Fibroblast of skin of left biceps (primary cell): ENCODE measurements around the gene NUDT8.

Source experiments
- DNase-seq, 2 experiments: peaks; one replicate each; pipeline ENCODE4 v3.0.0-alpha.2; 2013; ENCODE audit warnings: low read depth in 2 of 2

The NUDT8 gene, protein sequence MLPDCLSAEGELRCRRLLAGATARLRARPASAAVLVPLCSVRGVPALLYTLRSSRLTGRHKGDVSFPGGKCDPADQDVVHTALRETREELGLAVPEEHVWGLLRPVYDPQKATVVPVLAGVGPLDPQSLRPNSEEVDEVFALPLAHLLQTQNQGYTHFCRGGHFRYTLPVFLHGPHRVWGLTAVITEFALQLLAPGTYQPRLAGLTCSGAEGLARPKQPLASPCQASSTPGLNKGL

DNA sequence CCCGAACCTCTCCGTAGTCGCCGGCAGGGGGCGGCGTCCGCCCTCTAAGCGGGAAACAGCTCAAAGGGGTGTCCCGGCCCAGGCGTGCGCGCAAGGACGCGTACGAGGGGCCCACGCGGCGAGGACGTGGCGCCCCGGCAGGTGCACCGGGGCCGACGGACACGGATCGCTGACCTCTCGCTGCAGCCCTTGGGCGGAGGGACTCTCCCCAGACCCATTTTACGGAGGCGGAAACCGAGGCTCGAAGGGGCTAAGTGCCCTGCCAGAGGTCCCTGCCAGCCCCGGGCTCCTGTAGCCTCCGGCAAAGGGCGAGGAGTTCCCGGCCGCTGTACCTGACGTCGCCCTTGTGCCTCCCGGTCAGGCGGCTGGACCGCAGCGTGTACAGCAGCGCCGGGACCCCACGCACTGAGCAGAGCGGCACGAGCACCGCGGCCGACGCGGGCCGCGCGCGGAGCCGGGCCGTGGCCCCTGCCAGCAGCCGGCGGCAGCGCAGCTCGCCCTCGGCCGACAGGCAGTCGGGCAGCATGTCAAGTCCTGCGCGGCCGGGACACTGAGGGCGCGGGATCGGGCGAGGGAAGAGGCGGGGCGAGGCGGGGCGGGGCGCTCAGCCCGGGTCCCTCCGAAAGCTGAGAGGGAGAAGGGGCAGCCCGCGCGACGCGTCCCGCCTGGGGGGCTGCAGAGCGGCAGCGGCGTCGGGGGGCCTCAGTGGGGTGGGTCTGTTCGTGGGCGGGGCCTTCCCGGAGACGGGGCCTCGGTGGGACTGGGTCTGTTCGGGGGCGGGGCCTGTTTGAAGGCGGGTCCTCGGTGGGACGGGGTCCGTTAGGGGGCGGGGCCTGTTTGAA, at the start of gene NUDT8:
NUDT8 (minus strand) TSS at position 552 of the 842 bp plus-strand sequence; CDS start at position 526, 26 bp downstream.
- DNase-seq = peak; percentile 24 to 26

- DNase-seq = no peak
Measured at GRCh38 chr11:67675058-67675747, 45.5 kb upstream of the NUDT8 start.

DNA sequence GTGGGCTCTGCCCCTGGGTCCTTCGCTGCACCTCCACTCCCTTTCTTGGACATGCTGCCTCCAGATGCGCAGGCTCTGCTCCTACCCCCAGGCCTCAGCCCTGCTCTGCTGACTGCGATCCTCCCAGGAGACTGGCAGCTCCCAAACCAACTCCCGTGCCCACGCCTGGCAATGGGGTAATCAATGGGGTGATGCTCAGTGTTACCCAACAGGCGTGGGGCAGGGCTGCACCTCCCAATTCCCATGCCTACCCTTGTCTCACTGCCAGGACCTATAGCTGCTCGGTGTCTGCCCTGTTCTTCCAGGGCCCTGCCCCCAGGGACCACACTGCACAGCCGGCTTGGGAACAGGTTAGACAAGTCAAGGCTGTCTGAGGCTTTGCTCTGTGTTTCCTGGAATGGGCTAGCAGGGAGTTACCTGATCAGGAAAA, 44.7 kb upstream of the NUDT8 start, which contains the start of gene ALDH3B2:
ALDH3B2 (minus strand) TSS at position 182 of the 430 bp plus-strand sequence. CDS start 7,688 bp downstream, outside the sequence.
- no peak for DNase-seq

DNA sequence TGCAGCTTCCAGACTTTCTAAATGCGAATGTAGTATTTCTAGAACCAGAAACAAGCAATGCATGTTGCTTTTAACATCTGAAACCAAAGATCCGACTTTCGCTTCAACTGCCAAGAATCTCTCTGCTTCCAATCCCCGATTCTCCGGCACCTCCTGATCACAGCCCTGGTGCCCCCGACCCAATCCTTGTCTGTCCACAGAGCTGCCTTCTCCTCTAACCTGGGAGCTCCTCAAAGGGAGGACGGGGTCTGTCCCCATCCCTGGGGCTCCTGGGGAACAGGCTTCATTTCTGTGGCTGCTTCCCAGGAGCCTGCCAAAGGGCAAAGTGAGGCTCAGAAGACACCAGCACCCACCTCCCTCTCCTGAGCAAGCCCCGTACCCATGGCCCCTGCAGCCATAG, 44.2 kb upstream of the NUDT8 start:
- no peak for DNase-seq

- DNase-seq = no peak
Measured at GRCh38 chr11:67673358-67673757, 43.6 kb upstream of the NUDT8 start.

DNA sequence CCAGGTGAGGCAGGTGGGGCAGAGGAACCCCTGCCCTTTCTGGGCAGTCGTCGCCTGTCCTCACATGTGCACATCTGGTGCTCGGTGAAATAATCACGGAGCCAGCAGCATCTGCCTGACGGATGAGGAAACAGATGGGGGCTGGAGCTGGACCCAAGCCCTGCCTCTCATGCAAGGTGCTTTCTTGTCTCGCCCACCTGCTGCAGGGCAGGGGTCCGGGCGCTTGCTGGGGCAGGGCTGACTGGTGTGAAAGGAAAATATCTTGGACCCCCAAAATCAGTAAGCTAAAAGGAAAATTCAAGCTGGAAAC, 41.4 kb upstream of the NUDT8 start:
- no peak for DNase-seq

DNA sequence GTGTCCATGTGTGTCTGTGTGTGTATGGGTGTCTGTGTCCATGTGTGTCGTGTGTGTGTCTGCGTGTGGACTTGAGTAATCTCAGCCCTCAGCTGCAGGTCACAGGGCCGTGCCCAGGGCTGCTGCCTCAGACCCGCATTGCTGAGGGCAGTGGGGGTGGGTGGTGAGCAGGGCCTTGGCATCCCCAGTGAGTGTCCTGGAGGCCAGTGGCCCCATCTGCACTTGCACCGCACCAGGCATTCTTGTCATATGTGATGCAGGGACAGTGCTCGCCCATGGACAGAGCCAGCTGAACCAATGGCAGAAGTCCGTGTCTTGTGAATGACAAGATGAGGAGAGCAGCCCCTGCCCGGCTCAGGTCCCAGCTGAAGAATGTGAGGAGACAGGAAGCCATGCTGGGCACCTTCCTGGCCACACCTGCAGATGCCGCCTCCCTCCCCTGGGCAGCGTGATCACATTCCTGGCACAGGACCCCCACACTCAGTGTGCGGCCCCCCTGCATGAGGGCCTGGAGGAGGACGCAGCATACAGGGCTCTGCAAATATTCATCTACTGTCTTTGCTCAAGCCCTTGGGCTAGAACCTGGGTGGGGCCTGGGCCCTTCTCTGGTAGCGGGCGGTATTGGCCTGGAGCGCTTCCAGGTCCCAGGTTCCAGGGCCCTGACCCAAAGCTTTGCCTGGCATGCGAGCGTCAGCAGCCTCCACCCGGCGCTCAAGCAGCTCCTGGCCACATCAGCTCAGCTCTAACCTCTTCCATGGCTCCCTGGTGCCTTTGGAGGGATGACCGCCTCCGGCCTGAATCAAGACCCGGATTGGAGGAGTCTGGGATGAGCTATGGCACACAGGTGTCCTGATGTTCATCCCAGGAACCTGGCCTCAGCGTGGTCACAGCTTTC, 40.8 kb upstream of the NUDT8 start:
- no peak for DNase-seq

- DNase-seq = no peak
Measured at GRCh38 chr11:67668192-67668551, 38.4 kb upstream of the NUDT8 start.

GRCh38 chr11:67667490-67668191, 37.9 kb upstream of the NUDT8 start:
- no peak for DNase-seq

DNA sequence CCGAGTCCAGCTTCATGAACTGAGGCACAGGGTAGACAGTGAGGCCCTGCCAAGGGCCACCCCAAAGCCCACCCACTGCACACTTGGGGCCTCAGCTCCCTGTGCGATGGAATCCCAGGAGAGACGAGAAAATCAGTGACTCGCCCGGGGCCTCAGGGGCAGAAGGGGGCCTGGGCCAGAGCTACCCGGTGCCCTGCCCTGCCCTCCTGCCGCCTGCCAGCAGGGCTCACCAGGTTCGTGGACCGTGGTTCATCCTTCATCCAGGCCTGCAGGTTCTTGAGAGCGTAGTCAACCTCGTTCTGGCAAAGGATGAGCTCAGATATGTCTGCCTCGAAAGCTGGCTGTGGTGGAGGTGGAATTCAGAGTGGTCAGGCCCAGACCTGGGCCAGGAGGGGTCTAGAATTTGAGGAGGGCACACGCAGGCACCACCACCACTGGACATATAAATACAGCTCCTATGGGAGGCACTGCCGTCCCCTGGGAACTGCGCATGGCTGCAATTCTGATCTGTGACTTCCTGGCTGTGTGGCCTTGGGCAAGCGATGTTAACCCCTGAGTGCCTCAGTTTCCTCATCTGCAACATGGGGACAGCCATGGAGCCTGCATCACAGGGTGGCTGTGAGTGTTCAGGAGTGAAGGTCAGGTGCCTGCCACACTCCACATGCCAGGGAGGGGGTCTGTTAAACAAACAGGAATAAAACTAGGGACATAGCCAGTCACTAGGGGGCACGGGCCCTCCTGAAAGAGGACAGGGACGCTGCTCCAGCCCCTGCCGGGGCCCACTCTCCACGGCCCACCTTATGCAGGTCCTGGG, 37.1 kb upstream of the NUDT8 start:
- DNase-seq = no peak

GRCh38 chr11:67666303-67666645, 36.5 kb upstream of the NUDT8 start:
- no peak for DNase-seq

DNA sequence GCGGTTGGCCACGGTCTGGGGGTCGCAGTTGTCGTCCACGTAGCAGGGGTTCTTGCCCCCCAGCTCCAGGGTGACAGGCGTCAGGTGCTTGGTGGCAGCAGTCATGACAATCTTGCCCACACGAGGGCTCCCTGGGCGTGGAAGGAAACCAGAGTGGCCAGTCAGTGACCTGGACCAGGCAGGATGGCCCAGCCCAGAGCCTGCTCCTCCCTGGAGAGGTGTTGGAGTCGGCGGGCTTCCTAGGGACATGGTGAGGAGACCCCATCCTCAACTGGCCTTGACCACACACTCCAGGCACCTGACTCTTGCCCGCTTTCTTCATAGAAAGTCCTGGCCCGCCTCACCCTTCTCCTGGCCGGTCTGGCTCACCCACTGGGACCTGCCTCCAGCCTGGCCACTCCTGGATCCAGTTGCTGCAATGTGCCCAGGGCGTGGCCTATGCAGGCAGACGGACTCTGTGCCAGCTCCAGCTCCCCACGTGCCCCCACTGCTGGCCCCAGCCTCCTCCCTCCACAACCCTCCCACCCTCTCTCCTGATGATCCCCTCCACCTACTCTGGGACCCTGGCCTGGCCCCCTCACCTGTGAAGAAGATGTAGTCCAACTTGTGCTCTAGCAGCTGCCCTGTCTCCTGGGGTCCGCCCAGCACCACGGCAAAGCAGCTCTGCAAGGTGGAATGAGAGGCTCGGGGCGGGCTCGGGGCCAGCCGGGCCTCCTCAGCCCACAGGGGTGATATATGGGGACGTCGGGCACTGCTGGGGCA, 36.0 kb upstream of the NUDT8 start:
- DNase-seq = no peak

DNA sequence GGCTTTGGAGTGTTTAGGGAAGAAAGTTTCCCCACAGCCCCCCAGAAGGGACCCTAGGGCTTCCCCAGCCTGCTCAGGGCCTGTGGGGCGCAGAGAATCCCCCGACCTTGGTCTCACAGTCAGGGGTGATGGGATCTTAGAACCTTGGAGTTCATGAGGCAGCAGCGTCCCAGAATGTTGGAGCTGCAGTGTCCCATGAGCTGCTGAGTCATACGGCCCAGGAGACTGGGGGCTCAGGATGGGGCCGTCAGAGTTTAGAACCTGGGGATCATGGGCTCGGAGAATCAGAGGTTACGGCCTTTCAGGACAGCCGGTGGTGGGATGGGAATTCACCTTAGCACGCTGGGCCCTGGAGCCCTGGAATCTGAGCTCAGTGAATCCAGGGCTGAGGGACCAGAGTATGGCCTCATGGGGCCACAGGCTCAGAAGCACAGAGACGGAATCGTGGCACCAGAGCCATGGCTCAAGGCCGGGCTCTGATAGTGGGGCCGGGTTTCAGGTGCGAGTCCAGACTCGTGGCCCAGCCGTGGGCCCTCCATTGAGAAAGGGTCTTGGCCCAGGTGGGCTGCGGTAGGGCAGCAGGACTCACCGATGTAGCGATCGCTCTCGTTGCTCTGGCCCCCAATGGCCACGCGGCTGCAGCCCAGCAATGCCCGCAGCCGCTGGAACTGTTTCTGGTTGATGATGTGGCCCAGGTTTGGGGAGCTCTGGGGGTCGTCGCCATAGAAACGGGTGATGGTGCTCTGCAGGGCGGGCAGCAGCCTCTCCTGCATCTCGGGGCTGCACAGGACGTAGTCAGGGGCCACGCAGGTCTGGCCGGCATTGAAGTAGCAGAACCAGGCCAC, 35.2 kb upstream of the NUDT8 start:
- no peak for DNase-seq

DNA sequence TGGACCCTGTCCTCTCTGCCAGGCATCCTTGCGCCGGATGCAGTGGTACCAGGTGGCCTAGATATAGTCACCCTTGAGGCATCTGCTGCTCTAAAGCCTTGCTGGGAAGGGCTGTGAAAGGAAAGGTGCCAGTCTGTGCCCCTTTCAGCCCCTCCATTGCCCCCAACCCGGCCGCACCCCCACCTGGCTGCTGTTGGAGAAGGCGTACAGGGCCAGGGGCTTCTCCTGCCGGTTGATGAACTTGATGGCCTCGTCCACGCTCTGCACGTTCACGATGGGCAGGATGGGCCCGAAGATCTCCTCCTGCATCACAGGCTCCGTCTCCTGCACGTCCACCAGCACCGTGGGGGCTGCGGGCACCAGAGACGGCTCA, 34.5 kb upstream of the NUDT8 start:
- DNase-seq = no peak

DNA sequence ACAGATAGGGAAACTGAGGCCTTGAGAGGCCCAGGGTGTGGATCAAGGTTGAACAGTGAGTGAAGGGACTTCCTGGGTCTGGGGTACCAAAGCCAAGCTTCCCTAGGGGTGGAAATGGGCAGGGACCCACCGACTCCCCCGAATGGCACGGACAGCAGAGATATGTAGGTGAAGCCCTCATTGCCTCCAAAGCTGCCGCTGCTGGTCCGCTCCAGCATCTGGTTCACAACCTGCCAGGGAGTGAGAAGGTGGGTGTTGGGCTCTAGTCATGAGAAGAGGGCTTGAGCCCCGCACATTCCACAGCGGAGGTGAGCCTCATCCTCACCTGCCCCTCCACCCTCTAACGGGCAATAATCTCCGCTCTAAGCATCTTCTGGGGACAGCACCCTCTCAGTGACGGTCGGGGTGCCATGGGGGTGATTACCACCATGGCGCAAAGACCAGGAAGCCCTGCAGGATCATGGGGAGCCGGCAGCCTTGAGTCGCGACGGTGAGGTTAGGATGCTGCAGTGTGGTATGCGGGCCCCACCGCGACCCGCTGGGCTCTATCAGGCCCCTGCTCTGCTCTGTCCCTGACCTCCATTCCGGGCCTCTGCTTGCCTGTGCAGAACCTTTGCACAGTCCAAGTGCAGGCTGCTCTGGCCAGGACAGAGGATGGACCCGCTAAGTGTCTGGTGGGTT, 33.9 kb upstream of the NUDT8 start:
- DNase-seq = no peak

- no peak for DNase-seq
Measured at GRCh38 chr11:67662835-67663531, 33.2 kb upstream of the NUDT8 start.

- DNase-seq = no peak
Measured at GRCh38 chr11:67662142-67662834, 32.6 kb upstream of the NUDT8 start.
